Cardiac muscle cell (in vitro differentiated cells and primary cell): Measurements from ENCODE around the gene GPR26. TPM values are rescaled to one million over a fixed set of nuclear protein-coding genes. Genes with fewer than 3 reads are reported as not detected.

Source experiments
- DNase-seq, 2 donors: peaks; one replicate each; pipeline versions ENCODE4 v3.0.0 to v3.0.0-alpha.2; 2010 to 2017; ENCODE audit warnings: low read depth in 1 of 2, low spot score in 1 of 2
- H3K27ac ChIP-seq: fragments of 200-600 bp; sonication (generic); 2 replicates; pipeline ENCODE4 v1.5.1; 2016
- H3K27me3 ChIP-seq: fragments of 200-600 bp; sonication (generic); 2 replicates; pipeline ENCODE4 v1.6.0; 2016; ENCODE audit warnings: control low read depth
- H3K36me3 ChIP-seq: fragments of 200-600 bp; sonication (generic); 2 replicates; pipeline ENCODE4 v1.5.1; 2016; ENCODE audit warnings: control low read depth
- H3K4me1 ChIP-seq: fragments of 200-600 bp; sonication (generic); 2 replicates; pipeline ENCODE4 v1.8.1; 2017; ENCODE audit warnings: low read depth, mild to moderate bottlenecking, mixed run types
- H3K4me3 ChIP-seq: fragments of 200-600 bp; sonication (generic); 2 replicates; pipeline ENCODE4 v1.5.1; 2016; ENCODE audit warnings: mild to moderate bottlenecking
- H3K9me3 ChIP-seq: fragments of 200-600 bp; sonication (generic); 2 replicates; pipeline ENCODE4 v1.5.1; 2017; ENCODE audit warnings: low read depth, mild to moderate bottlenecking, control low read depth
- CTCF ChIP-seq: IDR thresholded peaks from 2 replicates; pipeline ENCODE4 v1.5.1; 2012; ENCODE audit warnings: low read depth, mild to moderate bottlenecking, low read length
- polyA plus RNA-seq: library from polyadenylated mRNA; unstranded; fragments of >200 nt; fragmentation: Nextera tagmentation; extraction: Ambion mirVana; gene quantifications from 2 replicates; pipeline ENCODE4 v1.2.1, GENCODE V29; 2016
- total RNA-seq: library from RNA; depleted of rRNA; stranded (reverse); fragments of >200 nt; gene quantifications from 2 replicates; pipeline ENCODE4 v1.2.3, GENCODE V29; 2016

GPR26 gene
- total and polyA plus RNA-seq, 2 experiments from 2014 or later = not detected

- no peak overlapping the region for H3K27ac ChIP-seq
- H3K4me1 ChIP-seq = no peaks in the 10 kb centered on the region
- H3K27me3 ChIP-seq = no peaks in the 10 kb centered on the region
- H3K4me3 ChIP-seq = no peak overlapping the region
- no peak for DNase-seq
- no peaks in the 10 kb centered on the region for H3K36me3 ChIP-seq
- no peaks in the 10 kb centered on the region for H3K9me3 ChIP-seq
- TF ChIP-seq CTCF = no peak
Measured at GRCh38 chr10:123640016-123640535, 26.1 kb upstream of the GPR26 start.

- Histone ChIP-seq H3K4me1 (no peaks in the 10 kb centered on the region), H3K9me3 (no peaks in the 10 kb centered on the region), H3K27ac (no peak overlapping the region), H3K36me3 (no peaks in the 10 kb centered on the region), H3K4me3 (no peak overlapping the region), H3K27me3 (peaks cover 4% of the 10 kb centered on the region)
- TF ChIP-seq CTCF = no peak
- no peak for DNase-seq
Measured at GRCh38 chr10:123642293-123642692, 23.9 kb upstream of the GPR26 start.

GRCh38 chr10:123642697-123643096 is 23.5 kb upstream of the GPR26 start:
- H3K4me1 ChIP-seq = no peaks in the 10 kb centered on the region
- H3K4me3 ChIP-seq = no peak overlapping the region
- TF ChIP-seq CTCF = no peak
- H3K9me3 ChIP-seq = no peaks in the 10 kb centered on the region
- H3K27ac ChIP-seq = no peak overlapping the region
- peaks cover 4% of the 10 kb centered on the region for H3K27me3 ChIP-seq
- no peak for DNase-seq
- no peaks in the 10 kb centered on the region for H3K36me3 ChIP-seq

- no peaks in the 10 kb centered on the region for H3K4me1 ChIP-seq
- no peak overlapping the region for H3K4me3 ChIP-seq
- no peaks in the 10 kb centered on the region for H3K9me3 ChIP-seq
- peaks cover 4% of the 10 kb centered on the region for H3K27me3 ChIP-seq
- DNase-seq = no peak
- TF ChIP-seq CTCF = no peak
- H3K36me3 ChIP-seq = no peaks in the 10 kb centered on the region
- H3K27ac ChIP-seq = no peak overlapping the region
Measured at GRCh38 chr10:123643315-123643714, 22.8 kb upstream of the GPR26 start.

- Histone ChIP-seq H3K36me3 (no peaks in the 10 kb centered on the region), H3K4me3 (no peak overlapping the region), H3K9me3 (no peaks in the 10 kb centered on the region), H3K27me3 (peaks cover 4% of the 10 kb centered on the region), H3K4me1 (no peaks in the 10 kb centered on the region), H3K27ac (no peak overlapping the region)
- TF ChIP-seq CTCF = no peak
- DNase-seq = no peak
Measured at GRCh38 chr10:123645016-123645415, 21.1 kb upstream of the GPR26 start.

- no peak for TF ChIP-seq CTCF
- Histone ChIP-seq H3K36me3 (no peaks in the 10 kb centered on the region), H3K4me3 (no peak overlapping the region), H3K27me3 (peaks cover 4% of the 10 kb centered on the region), H3K27ac (no peak overlapping the region), H3K4me1 (no peaks in the 10 kb centered on the region), H3K9me3 (no peaks in the 10 kb centered on the region)
- no peak for DNase-seq
Measured at GRCh38 chr10:123645615-123646014, 20.5 kb upstream of the GPR26 start.
